Measurements from ENCODE around the gene CFAP126. TPM values are rescaled to one million over a fixed set of nuclear protein-coding genes. Genes with fewer than 3 reads are reported as not detected.
"Not testable (repeated sequence)": the region's sequence is repeated elsewhere in the genome, so short reads cannot be mapped to it uniquely, and the experiment has no call there.

The CFAP126 gene
- total RNA-seq, result under 1 TPM in 1 of 4 donors, not detected in 3; 0.90 TPM

GRCh38 chr1:161367684-161368400 is at the start of gene CFAP126:
TSS of gene CFAP126 (minus strand) at chr1:161367876. CDS start at chr1:161367868, 8 bp downstream.
- peak in 1 of 2 donors; percentile 54 for DNase-seq (ENCODE audit: low spot score in 2 of 2)
- 18 to 20% methylated on average over 6 of the region's 6 CpGs for WGBS, 2 donors
- H3K27ac ChIP-seq, result peak within 1 kb of the TSS in 3 of 4 donors; percentile 67 to 80 (median 75)

GRCh38 chr1:161413050-161413449 is 45.4 kb upstream of the CFAP126 start:
- H3K27me3 ChIP-seq; H3K27ac ChIP-seq; H3K9me3 ChIP-seq; H3K36me3 ChIP-seq; DNase-seq (ENCODE audit: low spot score in 2 of 2); H3K4me1 ChIP-seq; H3K4me3 ChIP-seq: not testable (repeated sequence)
- 95 to 96% methylated on average over 7 of the region's 7 CpGs for WGBS, 2 donors

More at GRCh38 chr1:161367684-161368400, at the start of gene CFAP126:
- Histone ChIP-seq H3K4me3 (no peak within 1 kb of the TSS), H3K27me3 (no peaks in the 10 kb centered on the region), H3K9me3 (no peaks in the 10 kb centered on the region), H3K36me3 (peaks cover 0 to 32% (median 0%) of the 10 kb centered on the region in 3 donors), H3K4me1 (peaks cover 0 to 15% (median 3%) of the 10 kb centered on the region in 4 donors)
- TF ChIP-seq CTCF (IDR thresholded peaks at IDR 0.05) (peak; percentile 16 to 63 (median 36)), EP300 (IDR thresholded peaks at IDR 0.05) (peak; percentile 36 to 39), POLR2A (IDR thresholded peaks at IDR 0.05) (no peak)

GRCh38 chr1:161410636-161410970 is 42.9 kb upstream of the CFAP126 start:
- H3K36me3 ChIP-seq; H3K27ac ChIP-seq; H3K27me3 ChIP-seq; DNase-seq (ENCODE audit: low spot score in 2 of 2); H3K4me3 ChIP-seq; H3K9me3 ChIP-seq; H3K4me1 ChIP-seq: not testable (repeated sequence)
- 62 to 66% methylated on average over 4 of the region's 4 CpGs for WGBS, 2 donors

GRCh38 chr1:161409848-161410635 is 42.4 kb upstream of the CFAP126 start:
- not testable (repeated sequence) for H3K36me3 ChIP-seq; DNase-seq (ENCODE audit: low spot score in 2 of 2); H3K27me3 ChIP-seq; H3K9me3 ChIP-seq; H3K4me3 ChIP-seq; H3K4me1 ChIP-seq; H3K27ac ChIP-seq
- WGBS, 2 donors, result 80 to 81% methylated on average over 13 of the region's 13 CpGs

GRCh38 chr1:161408429-161409052 is 40.9 kb upstream of the CFAP126 start:
- no peak for DNase-seq (ENCODE audit: low spot score in 2 of 2)

GRCh38 chr1:161407451-161407985 is 39.8 kb upstream of the CFAP126 start:
- DNase-seq (ENCODE audit: low spot score in 2 of 2), result no peak
- Histone ChIP-seq H3K27me3 (no peaks in the 10 kb centered on the region), H3K4me3 (no peak overlapping the region), H3K36me3 (peaks cover 0 to 8% (median 0%) of the 10 kb centered on the region in 3 donors), H3K9me3 (no peaks in the 10 kb centered on the region), H3K27ac (no peak overlapping the region), H3K4me1 (no peaks in the 10 kb centered on the region)
- 84 to 87% methylated on average over 6 of the region's 6 CpGs for WGBS, 2 donors
- TF ChIP-seq CTCF (IDR thresholded peaks at IDR 0.05), result no peak
- no peak for TF ChIP-seq POLR2A (IDR thresholded peaks at IDR 0.05)
- TF ChIP-seq EP300 (IDR thresholded peaks at IDR 0.05), result no peak

More at GRCh38 chr1:161408429-161409052, 40.9 kb upstream of the CFAP126 start:
- Histone ChIP-seq H3K4me3 (no peak overlapping the region), H3K36me3 (peaks cover 0 to 8% (median 0%) of the 10 kb centered on the region in 3 donors), H3K9me3 (no peaks in the 10 kb centered on the region), H3K27me3 (no peaks in the 10 kb centered on the region), H3K4me1 (no peaks in the 10 kb centered on the region), H3K27ac (no peak overlapping the region)
- WGBS, 2 donors, result 62 to 63% methylated on average over 3 of the region's 3 CpGs
- no peak for TF ChIP-seq CTCF (IDR thresholded peaks at IDR 0.05)
- TF ChIP-seq POLR2A (IDR thresholded peaks at IDR 0.05), result no peak

- H3K36me3 ChIP-seq; DNase-seq (ENCODE audit: low spot score in 2 of 2); H3K27ac ChIP-seq; H3K9me3 ChIP-seq; H3K4me3 ChIP-seq; H3K4me1 ChIP-seq; H3K27me3 ChIP-seq: not testable (repeated sequence)
- 95 to 96% methylated on average over 9 to 10 of the region's 17 CpGs for WGBS, 2 donors
Observed at GRCh38 chr1:161406551-161406950, 38.9 kb upstream of the CFAP126 start.

Measured in tibial nerve (tissue), 4 donors.